HG03520 (cell line): Measurements from ENCODE around the gene FGF14.

Source experiments
- ATAC-seq: cut with Tn5 transposase; IDR thresholded peaks from one replicate; pipeline ENCODE4 v1.9.1; 2021; ENCODE audit warnings: mild to moderate bottlenecking, moderate library complexity; ENCODE audit not compliant: unreplicated experiment

The FGF14 gene

GRCh38 chr13:102311901-102312300 is 89.9 kb downstream of the FGF14 start:
- peak; percentile 85 for ATAC-seq

- ATAC-seq = no peak
Observed at GRCh38 chr13:102311419-102311796, 90.4 kb downstream of the FGF14 start.

GRCh38 chr13:102310691-102311418 is 91.0 kb downstream of the FGF14 start:
- no peak for ATAC-seq

- no peak for ATAC-seq
Observed at GRCh38 chr13:102309110-102309509, 92.7 kb downstream of the FGF14 start.

- no peak for ATAC-seq
Observed at GRCh38 chr13:102302534-102302933, 99.3 kb downstream of the FGF14 start.

- no peak for ATAC-seq
Observed at GRCh38 chr13:102300379-102300778, 101.5 kb downstream of the FGF14 start.

GRCh38 chr13:102299366-102299765 is 102.5 kb downstream of the FGF14 start:
- ATAC-seq = no peak

- no peak for ATAC-seq
Observed at GRCh38 chr13:102298051-102298450, 103.8 kb downstream of the FGF14 start.

GRCh38 chr13:102295316-102296048 is 106.4 kb downstream of the FGF14 start:
- no peak for ATAC-seq

- ATAC-seq = no peak
Observed at GRCh38 chr13:102294407-102295018, 107.3 kb downstream of the FGF14 start.

- no peak for ATAC-seq
Observed at GRCh38 chr13:102293723-102294122, 108.1 kb downstream of the FGF14 start.

GRCh38 chr13:102291587-102292218 is 110.1 kb downstream of the FGF14 start:
- ATAC-seq = no peak

GRCh38 chr13:102289606-102290005 is 112.2 kb downstream of the FGF14 start:
- no peak for ATAC-seq

GRCh38 chr13:102286326-102286725 is 115.5 kb downstream of the FGF14 start:
- ATAC-seq = no peak

GRCh38 chr13:102280366-102280765 is 121.5 kb downstream of the FGF14 start:
- no peak for ATAC-seq

GRCh38 chr13:102277286-102277685 is 124.6 kb downstream of the FGF14 start:
- ATAC-seq = no peak

GRCh38 chr13:102276404-102276803 is 125.4 kb downstream of the FGF14 start:
- no peak for ATAC-seq

GRCh38 chr13:102275969-102276368 is 125.9 kb downstream of the FGF14 start:
- no peak for ATAC-seq

- ATAC-seq = no peak
Observed at GRCh38 chr13:102273111-102273510, 128.7 kb downstream of the FGF14 start.

- ATAC-seq = no peak
Observed at GRCh38 chr13:102267191-102267590, 134.7 kb downstream of the FGF14 start.

GRCh38 chr13:102261809-102262208 is 140.0 kb downstream of the FGF14 start:
- ATAC-seq = no peak

GRCh38 chr13:102261316-102261715 is 140.5 kb downstream of the FGF14 start:
- ATAC-seq = no peak
